HEK293T (cell line): ENCODE measurements around the gene CCDC59.

ENCODE experiments used
- CTCF ChIA-PET: fragments of 350-600 bp; formaldehyde crosslinking; extraction: SDS; loops from one replicate; lab custom pipeline; 2021; ENCODE audit warnings: antibody characterized with exemption, inconsistent platforms; lab: Yijun Ruan, JAX
- POLR2A ChIA-PET: fragments of 350-600 bp; formaldehyde crosslinking; extraction: SDS; loops from one replicate; lab custom pipeline; 2020; ENCODE audit warnings: antibody characterized with exemption, inconsistent platforms; lab: Yijun Ruan, JAX
- DNase-seq: peaks from one replicate; pipeline ENCODE4 v3.0.0; 2012; ENCODE audit warnings: mixed read lengths; ENCODE audit errors: extremely low spot score
- ARNT ChIP-seq: fragments of 450-650 bp; IDR thresholded peaks from 2 replicates; pipeline ENCODE4 v1.6.1; 2017; ENCODE audit warnings: mild to moderate bottlenecking
- BHLHE40 ChIP-seq: fragments of 450-650 bp; IDR thresholded peaks from 2 replicates; pipeline ENCODE4 v1.6.1; 2016; ENCODE audit warnings: mild to moderate bottlenecking, moderate library complexity, borderline replicate concordance
- CTBP1 ChIP-seq: fragments of 450-650 bp; IDR thresholded peaks from 2 replicates; pipeline ENCODE4 v1.6.1; 2016; ENCODE audit warnings: borderline replicate concordance
- ELF4 ChIP-seq: fragments of 450-650 bp; IDR thresholded peaks from 2 replicates; pipeline ENCODE4 v1.6.1; 2017; ENCODE audit warnings: antibody characterized with exemption
- FOXA1 ChIP-seq: fragments of 450-650 bp; IDR thresholded peaks from 2 replicates; pipeline ENCODE4 v1.6.1; 2016; ENCODE audit warnings: mild to moderate bottlenecking
- FOXK2 ChIP-seq: fragments of 450-650 bp; IDR thresholded peaks from 2 replicates; pipeline ENCODE4 v1.6.1; 2016; ENCODE audit warnings: mild to moderate bottlenecking
- FOXM1 ChIP-seq: fragments of 450-650 bp; IDR thresholded peaks from 2 replicates; pipeline ENCODE4 v1.6.1; 2017; ENCODE audit warnings: mild to moderate bottlenecking, borderline replicate concordance
- HDGF ChIP-seq: fragments of 450-650 bp; IDR thresholded peaks from 2 replicates; pipeline ENCODE4 v1.6.1; 2017; ENCODE audit warnings: antibody characterized with exemption, borderline replicate concordance
- L3MBTL2 ChIP-seq: fragments of 450-650 bp; conservative IDR thresholded peaks from 2 replicates; pipeline ENCODE4 v1.6.1; 2016; ENCODE audit warnings: mild to moderate bottlenecking
- LEF1 ChIP-seq: fragments of 450-650 bp; IDR thresholded peaks from 2 replicates; pipeline ENCODE4 v1.6.1; 2017; ENCODE audit warnings: mild to moderate bottlenecking, borderline replicate concordance
- NFRKB ChIP-seq: fragments of 450-650 bp; IDR thresholded peaks from 2 replicates; pipeline ENCODE4 v1.6.1; 2016; ENCODE audit warnings: mild to moderate bottlenecking, moderate library complexity
- SP1 ChIP-seq: fragments of 450-650 bp; IDR thresholded peaks from 2 replicates; pipeline ENCODE4 v1.6.1; 2017
- SUZ12 ChIP-seq: fragments of 450-650 bp; IDR thresholded peaks from 2 replicates; pipeline ENCODE4 v1.6.1; 2016; ENCODE audit warnings: mild to moderate bottlenecking
- TARDBP ChIP-seq: fragments of 450-650 bp; IDR thresholded peaks from 2 replicates; pipeline ENCODE4 v1.6.1; 2016
- ZNF384 ChIP-seq: fragments of 450-650 bp; IDR thresholded peaks from 2 replicates; pipeline ENCODE4 v1.6.1; 2016
- TF ChIP-seq, protein P1 (sequence below): fragments of 450-650 bp; IDR thresholded peaks from 2 replicates; pipeline ENCODE4 v1.6.1; 2016

Gene CCDC59, protein sequence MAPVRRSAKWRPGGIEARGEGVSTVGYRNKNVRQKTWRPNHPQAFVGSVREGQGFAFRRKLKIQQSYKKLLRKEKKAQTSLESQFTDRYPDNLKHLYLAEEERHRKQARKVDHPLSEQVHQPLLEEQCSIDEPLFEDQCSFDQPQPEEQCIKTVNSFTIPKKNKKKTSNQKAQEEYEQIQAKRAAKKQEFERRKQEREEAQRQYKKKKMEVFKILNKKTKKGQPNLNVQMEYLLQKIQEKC

DNA sequence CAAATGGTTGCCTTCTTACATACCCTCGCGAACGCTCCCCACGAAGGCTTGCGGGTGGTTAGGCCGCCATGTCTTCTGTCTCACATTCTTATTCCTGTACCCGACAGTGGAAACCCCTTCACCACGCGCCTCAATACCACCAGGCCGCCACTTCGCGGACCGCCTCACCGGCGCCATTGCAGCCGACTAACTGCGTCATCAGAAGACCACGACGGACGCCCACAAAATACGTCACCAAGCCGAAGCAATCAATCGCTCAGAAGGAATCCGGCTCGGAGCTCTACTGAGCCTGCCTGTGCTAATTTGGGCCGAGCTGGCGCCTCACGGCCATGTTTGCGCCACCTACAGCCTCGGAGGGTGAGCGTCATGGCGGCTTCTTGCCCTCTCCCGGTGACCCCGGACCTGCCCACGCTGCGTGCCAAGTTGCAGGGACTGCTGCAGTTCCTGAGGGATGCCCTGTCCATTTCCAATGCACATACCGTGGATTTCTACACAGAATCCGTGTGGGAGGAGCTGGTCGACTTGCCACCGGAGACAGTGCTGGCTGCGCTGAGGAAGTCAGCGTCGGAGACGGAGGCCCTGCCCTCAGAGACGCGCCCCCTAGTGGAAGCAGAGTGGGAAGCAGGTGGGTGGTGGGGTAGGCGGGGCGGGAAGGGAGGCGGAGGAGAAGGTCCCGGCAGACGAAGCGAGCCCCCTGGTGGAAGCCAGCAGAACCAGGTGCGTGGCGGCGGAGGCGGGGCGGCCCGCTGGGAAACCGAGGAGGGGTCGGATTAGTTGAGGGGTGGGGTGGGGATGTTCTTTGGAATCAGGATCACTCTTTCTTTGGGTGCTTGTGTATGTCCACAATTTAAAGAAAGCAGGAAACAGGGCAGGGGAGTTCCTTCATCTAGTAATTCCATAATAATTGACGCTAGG, at the start of gene CCDC59, which contains the start of gene METTL25:
Gene CCDC59 (minus strand): TSS at position 188 of the 915 bp plus-strand sequence. CDS start 11 bp downstream, at position 177.
Gene METTL25 (plus strand): TSS at position 330 of the 915 bp plus-strand sequence. CDS start 37 bp downstream, at position 367.
- peak; percentile 88 for DNase-seq
- CTCF ChIA-PET: interaction anchor here (0.6 kb wide), 2 partner anchors 209 to 361 kb away, joined by 3 to 5 read pairs; no protein-coding TSS in a partner anchor
- 0 out of 2 replicates have a peak, but pooled peaks have one; percentile 8 for TF ChIP-seq TARDBP
- TF ChIP-seq SP1: no peak
- no peak for TF ChIP-seq BHLHE40
- no peak for TF ChIP-seq HDGF
- TF ChIP-seq NFRKB: peak; percentile 83
- peak; percentile 33; the same call in 1 of the 2 replicates for TF ChIP-seq CTBP1
- TF ChIP-seq FOXA1: no peak
- TF ChIP-seq SUZ12: no peak
- peak; percentile 71 for TF ChIP-seq L3MBTL2
- TF ChIP-seq ELF4: peak; percentile 67
- POLR2A ChIA-PET: interaction anchor here (0.6 to 1.5 kb wide), 5 partner anchors 9 to 1081 kb away, joined by 3 to 4 read pairs (median 3); no protein-coding TSS in a partner anchor

- CTCF ChIA-PET: no interaction called here
- TF ChIP-seq FOXM1 (no peak), CTBP1 (no peak), ELF4 (no peak), BHLHE40 (no peak), NFRKB (no peak), TARDBP (no peak), FOXK2 (no peak), FOXA1 (no peak), SP1 (no peak)
- TF ChIP-seq, protein P1, sequence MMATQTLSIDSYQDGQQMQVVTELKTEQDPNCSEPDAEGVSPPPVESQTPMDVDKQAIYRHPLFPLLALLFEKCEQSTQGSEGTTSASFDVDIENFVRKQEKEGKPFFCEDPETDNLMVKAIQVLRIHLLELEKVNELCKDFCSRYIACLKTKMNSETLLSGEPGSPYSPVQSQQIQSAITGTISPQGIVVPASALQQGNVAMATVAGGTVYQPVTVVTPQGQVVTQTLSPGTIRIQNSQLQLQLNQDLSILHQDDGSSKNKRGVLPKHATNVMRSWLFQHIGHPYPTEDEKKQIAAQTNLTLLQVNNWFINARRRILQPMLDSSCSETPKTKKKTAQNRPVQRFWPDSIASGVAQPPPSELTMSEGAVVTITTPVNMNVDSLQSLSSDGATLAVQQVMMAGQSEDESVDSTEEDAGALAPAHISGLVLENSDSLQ: no peak
- POLR2A ChIA-PET: no interaction called here
- no peak for DNase-seq
Observed at GRCh38 chr12:82407481-82407880, 49.3 kb upstream of the CCDC59 start.

DNA sequence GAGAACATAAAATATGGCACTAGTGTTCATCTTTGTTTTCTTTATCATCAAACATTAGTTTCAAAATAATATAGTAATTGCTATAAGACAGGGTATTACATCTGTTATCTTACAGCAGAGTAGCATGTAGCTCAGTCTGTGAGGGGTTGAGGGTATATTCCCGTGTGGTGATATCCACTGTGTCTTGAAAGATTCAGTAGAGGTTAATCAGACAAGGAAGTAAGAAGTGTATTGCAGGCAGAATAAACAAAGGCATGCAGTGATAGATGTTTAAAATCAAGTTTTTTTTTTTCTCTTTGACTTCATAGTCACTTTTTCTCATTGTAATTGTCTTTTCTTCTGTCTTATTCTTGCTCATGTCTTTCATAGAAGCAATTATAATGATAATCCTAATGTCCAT, 48.5 kb upstream of the CCDC59 start:
- ChIA-PET CTCF (no interaction called here), POLR2A (no interaction called here)
- no peak for DNase-seq
- TF ChIP-seq FOXM1 (no peak), ARNT (no peak), FOXK2 (no peak), TARDBP (no peak), BHLHE40 (no peak), HDGF (no peak), ZNF384 (no peak), SP1 (no peak), LEF1 (no peak), CTBP1 (no peak), L3MBTL2 (no peak), NFRKB (no peak)
- TF ChIP-seq, protein P1: no peak

DNA sequence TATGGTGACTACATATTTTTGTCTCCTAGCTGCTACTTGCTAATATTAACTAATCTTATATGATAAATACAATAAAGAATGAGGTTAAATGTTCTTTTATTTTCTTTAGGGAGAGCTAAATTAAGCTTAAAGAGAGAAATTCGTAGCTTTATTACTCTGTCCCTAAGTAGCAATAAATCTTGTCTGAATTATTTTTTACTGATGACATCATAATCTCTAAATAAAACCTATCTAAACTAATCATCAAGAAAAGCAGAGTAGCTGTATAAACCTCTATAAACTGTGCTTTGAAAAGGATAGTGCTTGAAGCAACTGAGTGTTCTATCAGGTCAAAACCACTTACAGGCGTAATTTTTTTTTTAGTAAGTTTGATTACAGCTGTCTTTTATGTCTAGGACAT, 42.6 kb upstream of the CCDC59 start:
- ChIA-PET POLR2A (interaction anchor here (1.1 kb wide), 1 partner anchor 42 kb away, joined by 4 read pairs; the partner anchor contains the start of genes CCDC59 and METTL25), CTCF (no interaction called here)
- DNase-seq: no peak
- TF ChIP-seq, protein P1: peak; percentile 58
- TF ChIP-seq TARDBP: no peak

- no peak for DNase-seq
- ChIA-PET POLR2A (no interaction called here), CTCF (no interaction called here)
- TF ChIP-seq NFRKB: no peak
- no peak for TF ChIP-seq ELF4
- TF ChIP-seq FOXA1: no peak
- no peak for TF ChIP-seq ARNT
- TF ChIP-seq L3MBTL2: no peak
- TF ChIP-seq FOXM1: no peak
Observed at GRCh38 chr12:82398879-82399278, 40.7 kb upstream of the CCDC59 start.

DNA sequence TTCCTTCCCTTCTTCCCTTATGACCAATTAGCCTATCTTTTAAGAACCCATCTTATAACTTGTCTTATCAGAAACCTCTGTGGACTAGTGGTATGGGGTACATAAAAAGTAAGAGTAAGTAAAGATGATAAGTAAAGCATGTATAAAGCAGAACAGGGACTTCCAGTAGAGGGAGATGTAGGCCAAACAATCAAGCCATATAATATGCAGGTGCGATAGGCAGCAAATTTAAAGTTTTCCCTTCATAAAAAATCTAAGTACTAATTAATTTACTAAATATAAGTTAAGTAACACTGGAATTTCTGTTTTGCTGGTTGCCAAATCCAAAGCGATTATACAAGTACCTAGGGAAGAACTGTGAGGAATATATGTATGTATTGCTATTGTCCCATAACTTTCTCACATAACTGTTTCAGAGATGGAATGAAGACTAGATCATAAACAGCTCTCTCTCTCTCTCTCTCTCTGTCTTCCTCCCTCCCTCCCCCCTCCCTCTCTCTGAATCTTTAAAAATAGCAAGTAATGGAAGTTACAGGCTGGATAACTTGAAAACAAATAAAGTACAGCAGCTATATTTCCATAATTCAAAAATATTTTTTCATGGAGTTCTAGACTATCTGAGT, 25.9 kb upstream of the CCDC59 start:
- DNase-seq: peak; percentile 12
- ChIA-PET CTCF (interaction anchor here (0.7 kb wide), 2 partner anchors 123 to 235 kb away, joined by 3 to 6 read pairs; no protein-coding TSS in a partner anchor), POLR2A (no interaction called here)
- no peak for TF ChIP-seq FOXA1
- no peak for TF ChIP-seq SP1
- no peak for TF ChIP-seq CTBP1
- TF ChIP-seq HDGF: no peak
- TF ChIP-seq, protein P1: no peak
- TF ChIP-seq SUZ12: no peak
- TF ChIP-seq TARDBP: no peak
- no peak for TF ChIP-seq LEF1
- no peak for TF ChIP-seq ELF4
- TF ChIP-seq ARNT: no peak
- no peak for TF ChIP-seq FOXK2
- TF ChIP-seq L3MBTL2: no peak
- no peak for TF ChIP-seq BHLHE40
- no peak for TF ChIP-seq FOXM1
- TF ChIP-seq ZNF384: no peak
